Activated CD4-positive, CD25-positive, alpha-beta regulatory T cell treated with anti-CD3 and anti-CD28 coated beads, Interleukin-2, amount 50 U/mL, for 24 hours (primary cell): ENCODE measurements around the gene FZD4.
"Not testable (repeated sequence)": the region's sequence is repeated elsewhere in the genome, so short reads cannot be mapped to it uniquely, and the experiment has no call there.

ENCODE experiments used
- ATAC-seq, 2 donors: fragments of 150-1000 bp; cut with Tn5 transposase; one replicate each; pipeline ENCODE4 v1.10.0; 2021; ENCODE audit warnings: mild to moderate bottlenecking in 1 of 2, moderate library complexity in 1 of 2

FZD4 gene

GRCh38 chr11:86955361-86956120 lies at the start of gene FZD4:
TSS of gene FZD4 (minus strand) at chr11:86955395. CDS start at chr11:86955085, 310 bp downstream.
- peak; percentile 74 to 85 for ATAC-seq

- ATAC-seq, result not testable (repeated sequence)
These were observed 49.1 kb upstream of the FZD4 start for GRCh38 chr11:87004281-87004680.

GRCh38 chr11:87002918-87003317 lies 47.7 kb upstream of the FZD4 start:
- ATAC-seq, result no peak

- no peak for ATAC-seq
These were observed 44.9 kb upstream of the FZD4 start for GRCh38 chr11:86999859-87000753.

GRCh38 chr11:86999388-86999787 lies 44.2 kb upstream of the FZD4 start:
- ATAC-seq, result no peak

GRCh38 chr11:86996953-86997570 lies 41.9 kb upstream of the FZD4 start:
- no peak for ATAC-seq

- ATAC-seq, result no peak
These were observed 37.8 kb upstream of the FZD4 start for GRCh38 chr11:86993031-86993430.

- ATAC-seq, result not testable (repeated sequence)
These were observed 37.1 kb upstream of the FZD4 start for GRCh38 chr11:86992340-86992739.

- no peak for ATAC-seq
These were observed 36.1 kb upstream of the FZD4 start for GRCh38 chr11:86991341-86991740.

- no peak for ATAC-seq
These were observed 35.3 kb upstream of the FZD4 start for GRCh38 chr11:86990515-86990914.

- no peak for ATAC-seq
These were observed 34.8 kb upstream of the FZD4 start for GRCh38 chr11:86990031-86990430.

GRCh38 chr11:86988351-86988881 lies 33.2 kb upstream of the FZD4 start:
- ATAC-seq, result no peak

GRCh38 chr11:86987679-86988078 lies 32.5 kb upstream of the FZD4 start:
- no peak for ATAC-seq

- ATAC-seq, result no peak
These were observed 29.5 kb upstream of the FZD4 start for GRCh38 chr11:86984701-86985100.

- no peak for ATAC-seq
These were observed 27.9 kb upstream of the FZD4 start for GRCh38 chr11:86983021-86983488.

- no peak for ATAC-seq
These were observed 26.8 kb upstream of the FZD4 start for GRCh38 chr11:86981777-86982540.

- ATAC-seq, result no peak
These were observed 25.0 kb upstream of the FZD4 start for GRCh38 chr11:86980086-86980796.

GRCh38 chr11:86978756-86979608 lies 23.8 kb upstream of the FZD4 start:
- ATAC-seq, result peak in 1 of 2 donors; percentile 58

GRCh38 chr11:86978247-86978646 lies 23.1 kb upstream of the FZD4 start:
- no peak for ATAC-seq

- ATAC-seq, result no peak
These were observed 22.4 kb upstream of the FZD4 start for GRCh38 chr11:86977441-86978050.
